ENCODE measurements around the gene DCAF15. TPM values are rescaled to one million over a fixed set of nuclear protein-coding genes. Genes with fewer than 3 reads are reported as not detected.

DCAF15 gene
- total RNA-seq, 1 experiment from 2014 or later, result 41.6 TPM

- no peak for DNase-seq (ENCODE audit: low spot score)
These were observed 24.1 kb downstream of the DCAF15 start for GRCh38 chr19:13976446-13976845.

- no peak for DNase-seq (ENCODE audit: low spot score)
These were observed 25.5 kb downstream of the DCAF15 start for GRCh38 chr19:13977803-13978202.

GRCh38 chr19:13978351-13979243 is 26.3 kb downstream of the DCAF15 start:
- DNase-seq (ENCODE audit: low spot score), result no peak

GRCh38 chr19:13979244-13979615 is 26.9 kb downstream of the DCAF15 start:
- DNase-seq (ENCODE audit: low spot score), result no peak

GRCh38 chr19:13979686-13980085 is 27.4 kb downstream of the DCAF15 start:
- no peak for DNase-seq (ENCODE audit: low spot score)

GRCh38 chr19:13980340-13980739 is 28.0 kb downstream of the DCAF15 start:
- DNase-seq (ENCODE audit: low spot score), result no peak

- no peak for DNase-seq (ENCODE audit: low spot score)
These were observed 28.7 kb downstream of the DCAF15 start for GRCh38 chr19:13981021-13981420.

- DNase-seq (ENCODE audit: low spot score), result no peak
These were observed 29.2 kb downstream of the DCAF15 start for GRCh38 chr19:13981467-13981866.

- no peak for DNase-seq (ENCODE audit: low spot score)
These were observed 29.7 kb downstream of the DCAF15 start for GRCh38 chr19:13981988-13982501.

- DNase-seq (ENCODE audit: low spot score), result no peak
These were observed 30.5 kb downstream of the DCAF15 start for GRCh38 chr19:13982773-13983172.

GRCh38 chr19:13983213-13983889 is 31.0 kb downstream of the DCAF15 start:
- no peak for DNase-seq (ENCODE audit: low spot score)

- no peak for DNase-seq (ENCODE audit: low spot score)
These were observed 31.9 kb downstream of the DCAF15 start for GRCh38 chr19:13984186-13984585.

- peak; percentile 59 for DNase-seq (ENCODE audit: low spot score)
These were observed 32.8 kb downstream of the DCAF15 start for GRCh38 chr19:13984875-13985741.

GRCh38 chr19:13985771-13986347 is 33.5 kb downstream of the DCAF15 start:
- DNase-seq (ENCODE audit: low spot score), result no peak

GRCh38 chr19:13986348-13986904 is 34.1 kb downstream of the DCAF15 start:
- peak; percentile 94 for DNase-seq (ENCODE audit: low spot score)

- no peak for DNase-seq (ENCODE audit: low spot score)
These were observed 35.0 kb downstream of the DCAF15 start for GRCh38 chr19:13987101-13987890.

- DNase-seq (ENCODE audit: low spot score), result no peak
These were observed 37.2 kb downstream of the DCAF15 start for GRCh38 chr19:13989487-13989886.

GRCh38 chr19:13990085-13990484 is 37.8 kb downstream of the DCAF15 start:
- no peak for DNase-seq (ENCODE audit: low spot score)

- no peak for DNase-seq (ENCODE audit: low spot score)
These were observed 39.7 kb downstream of the DCAF15 start for GRCh38 chr19:13992025-13992424.

- no peak for DNase-seq (ENCODE audit: low spot score)
These were observed 41.4 kb downstream of the DCAF15 start for GRCh38 chr19:13993590-13994300.

All from A172 (cell line).